Stimulated activated CD4-positive, alpha-beta T cell treated with anti-CD3 and anti-CD28 coated beads, TNF-alpha, amount 100 ng/mL, for 4 hours (primary cell): ENCODE results near the gene HSPA12B.

Source experiments
- DNase-seq, 3 experiments: peaks; one replicate each; pipeline ENCODE4 v3.0.0-alpha.2; 2020; ENCODE audit warnings: low read depth in 3 of 3

HSPA12B gene

GRCh38 chr20:3747471-3747870 lies 15.0 kb downstream of the HSPA12B start:
- no peak for DNase-seq

- DNase-seq, result no peak
Observed at GRCh38 chr20:3748073-3748472, 15.6 kb downstream of the HSPA12B start.

GRCh38 chr20:3749087-3749688 lies 16.7 kb downstream of the HSPA12B start:
- no peak for DNase-seq

DNA sequence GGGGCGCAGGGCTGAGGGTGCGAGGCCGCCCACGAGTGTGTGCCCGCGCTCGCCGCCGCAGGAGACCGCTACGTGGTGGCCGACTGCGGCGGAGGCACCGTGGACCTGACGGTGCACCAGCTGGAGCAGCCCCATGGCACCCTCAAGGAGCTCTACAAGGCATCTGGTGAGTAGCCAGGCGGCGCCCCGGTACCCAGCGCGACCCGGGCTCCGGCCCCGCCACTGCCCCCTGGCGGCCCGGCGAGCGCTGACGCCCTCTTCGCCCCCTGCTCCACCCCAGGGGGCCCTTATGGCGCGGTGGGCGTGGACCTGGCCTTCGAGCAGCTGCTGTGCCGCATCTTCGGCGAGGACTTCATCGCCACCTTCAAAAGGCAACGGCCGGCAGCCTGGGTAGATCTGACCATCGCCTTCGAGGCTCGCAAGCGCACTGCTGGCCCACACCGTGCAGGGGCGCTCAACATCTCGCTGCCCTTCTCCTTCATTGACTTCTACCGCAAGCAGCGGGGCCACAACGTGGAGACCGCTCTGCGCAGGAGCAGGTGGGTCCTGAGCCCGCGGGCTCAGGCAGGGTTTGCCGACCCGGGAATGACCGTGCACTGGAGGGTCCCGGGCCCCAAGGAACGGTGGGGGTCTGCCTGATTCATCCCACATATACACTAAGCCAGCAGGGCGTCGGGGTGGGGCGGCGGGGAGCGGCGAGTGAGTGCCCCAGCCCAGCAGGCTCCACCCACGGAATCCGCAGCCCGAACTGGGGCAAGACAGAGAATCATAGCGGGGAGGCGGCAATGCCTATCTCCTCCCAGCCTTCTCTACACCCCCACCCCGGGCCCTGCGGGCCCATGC lies 17.4 kb downstream of the HSPA12B start:
- DNase-seq, result no peak

GRCh38 chr20:3751305-3751674 lies 18.8 kb downstream of the HSPA12B start:
- no peak for DNase-seq

DNA sequence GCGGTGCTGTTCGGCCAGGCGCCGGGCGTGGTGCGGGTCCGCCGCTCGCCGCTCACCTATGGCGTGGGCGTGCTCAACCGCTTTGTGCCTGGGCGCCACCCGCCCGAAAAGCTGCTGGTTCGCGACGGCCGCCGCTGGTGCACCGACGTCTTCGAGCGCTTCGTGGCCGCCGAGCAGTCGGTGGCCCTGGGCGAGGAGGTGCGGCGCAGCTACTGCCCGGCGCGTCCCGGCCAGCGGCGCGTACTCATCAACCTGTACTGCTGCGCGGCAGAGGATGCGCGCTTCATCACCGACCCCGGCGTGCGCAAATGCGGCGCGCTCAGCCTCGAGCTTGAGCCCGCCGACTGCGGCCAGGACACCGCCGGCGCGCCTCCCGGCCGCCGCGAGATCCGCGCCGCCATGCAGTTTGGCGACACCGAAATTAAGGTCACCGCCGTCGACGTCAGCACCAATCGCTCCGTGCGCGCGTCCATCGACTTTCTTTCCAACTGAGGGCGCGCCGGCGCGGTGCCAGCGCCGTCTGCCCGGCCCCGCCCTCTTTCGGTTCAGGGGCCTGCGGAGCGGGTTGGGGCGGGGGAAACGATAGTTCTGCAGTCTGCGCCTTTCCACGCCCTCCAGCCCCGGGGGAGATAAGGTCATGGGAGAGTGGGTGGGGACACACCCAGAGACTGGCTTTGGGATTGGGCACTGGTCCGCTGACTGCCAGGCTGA lies 19.3 kb downstream of the HSPA12B start:
- peak; percentile 17 to 34 (median 18) for DNase-seq

DNA sequence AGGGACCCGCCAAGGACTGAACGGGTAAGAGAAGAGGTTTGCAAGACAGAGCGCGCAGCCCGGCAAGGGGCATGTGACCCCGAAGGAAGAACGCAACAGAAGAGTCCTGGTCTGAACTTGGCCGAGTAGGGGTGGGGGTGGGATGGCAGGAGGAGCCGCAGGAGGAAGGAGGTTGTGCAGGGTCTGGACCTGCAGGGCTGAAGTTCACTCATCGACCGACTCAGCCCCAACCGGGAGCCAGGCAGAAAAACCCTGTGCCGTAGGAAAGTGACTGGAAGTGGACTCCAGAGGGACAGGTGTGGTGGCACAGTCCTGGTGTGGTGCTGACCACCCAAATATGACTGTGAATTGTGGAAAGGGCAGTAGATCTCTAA lies 19.9 kb downstream of the HSPA12B start:
- no peak for DNase-seq

DNA sequence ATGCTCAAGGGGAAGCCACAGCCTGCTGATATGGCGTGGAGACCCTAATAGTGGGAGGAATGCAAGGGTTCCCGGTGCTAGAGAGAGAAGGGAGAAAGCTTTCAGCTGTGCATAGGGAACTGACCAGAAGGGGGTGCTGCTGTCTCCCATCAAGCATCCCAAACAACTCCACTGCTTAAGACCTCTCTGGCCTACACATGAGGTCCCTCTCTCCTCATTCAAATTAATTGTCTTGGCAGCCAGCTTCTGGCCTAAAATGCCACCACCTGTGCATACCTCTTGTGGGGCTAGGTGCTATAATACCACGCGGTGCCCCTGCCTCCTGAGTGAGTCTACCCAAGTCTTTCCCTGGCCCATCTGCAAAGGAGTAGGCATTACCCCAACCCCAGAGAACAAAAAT lies 20.6 kb downstream of the HSPA12B start:
- peak; percentile 21 to 38 (median 32) for DNase-seq

- no peak for DNase-seq
Observed at GRCh38 chr20:3753501-3754275, 21.2 kb downstream of the HSPA12B start.

GRCh38 chr20:3754276-3754630 lies 21.8 kb downstream of the HSPA12B start:
- DNase-seq, result no peak

GRCh38 chr20:3755269-3755668 lies 22.8 kb downstream of the HSPA12B start:
- no peak for DNase-seq

GRCh38 chr20:3755814-3756480 lies 23.5 kb downstream of the HSPA12B start:
- no peak for DNase-seq

DNA sequence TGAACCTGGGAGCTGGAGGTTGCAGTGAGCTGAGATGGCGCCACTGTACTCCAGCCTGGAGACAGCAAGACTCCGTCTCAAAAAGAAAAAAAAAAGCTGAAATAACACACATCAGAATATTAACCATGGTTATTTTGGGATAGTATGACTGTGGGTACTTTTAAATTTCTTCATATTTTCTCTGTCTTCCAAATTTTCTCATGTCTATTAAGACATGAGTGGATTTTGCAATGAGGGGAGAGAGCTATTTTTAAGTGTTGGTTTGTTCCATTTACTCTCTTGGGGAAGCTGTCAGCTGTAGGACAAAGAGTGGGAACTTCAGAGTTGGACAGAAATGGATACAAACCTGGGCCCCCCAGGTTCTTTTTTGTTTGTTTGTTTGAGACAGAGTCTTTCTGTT lies 24.8 kb downstream of the HSPA12B start:
- DNase-seq, result no peak

DNA sequence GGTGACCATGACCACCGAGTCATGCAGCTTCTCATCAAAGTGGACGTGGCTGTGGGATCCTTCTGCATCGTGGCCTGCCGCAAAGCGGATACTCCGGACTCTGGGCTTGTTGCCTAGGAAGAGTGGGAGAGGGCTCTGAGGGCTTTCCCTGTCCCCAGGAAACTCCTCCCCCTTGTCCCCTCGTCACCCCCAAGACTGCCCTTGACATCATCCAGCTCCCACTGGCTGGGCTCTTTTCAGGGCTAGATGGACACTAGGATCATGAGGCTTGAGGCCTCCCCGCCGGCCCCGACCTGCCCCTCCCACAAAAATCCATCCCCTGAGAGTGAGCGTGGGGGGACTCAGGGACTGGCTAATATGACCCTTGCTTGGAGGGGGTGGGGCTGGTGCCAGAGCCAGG lies 26.1 kb downstream of the HSPA12B start:
- no peak for DNase-seq

DNA sequence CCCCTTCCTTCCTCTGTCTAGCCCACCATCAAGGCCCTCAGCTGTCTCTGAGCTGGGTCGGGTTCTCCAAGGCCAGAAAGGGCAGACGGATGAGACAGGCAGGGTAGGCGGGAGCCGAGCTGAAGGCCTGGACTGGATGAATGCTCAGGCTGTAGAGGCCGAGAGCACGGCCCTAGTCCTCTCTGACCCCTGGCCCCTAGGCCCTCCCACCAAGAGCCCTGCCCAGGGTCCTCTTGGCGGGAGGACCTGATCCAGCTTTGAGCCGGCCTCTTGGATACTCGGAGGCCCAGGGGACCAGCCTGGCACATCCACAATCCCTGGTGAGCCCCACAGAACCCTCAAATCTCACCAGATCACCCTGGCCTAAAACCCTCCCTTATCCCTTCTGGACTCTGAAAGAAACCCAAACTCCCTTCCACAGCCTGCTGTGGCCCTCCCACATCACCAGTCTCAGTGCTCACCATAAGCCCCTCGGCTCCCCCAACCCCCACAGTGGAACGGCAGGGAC lies 26.9 kb downstream of the HSPA12B start:
- no peak for DNase-seq

DNA sequence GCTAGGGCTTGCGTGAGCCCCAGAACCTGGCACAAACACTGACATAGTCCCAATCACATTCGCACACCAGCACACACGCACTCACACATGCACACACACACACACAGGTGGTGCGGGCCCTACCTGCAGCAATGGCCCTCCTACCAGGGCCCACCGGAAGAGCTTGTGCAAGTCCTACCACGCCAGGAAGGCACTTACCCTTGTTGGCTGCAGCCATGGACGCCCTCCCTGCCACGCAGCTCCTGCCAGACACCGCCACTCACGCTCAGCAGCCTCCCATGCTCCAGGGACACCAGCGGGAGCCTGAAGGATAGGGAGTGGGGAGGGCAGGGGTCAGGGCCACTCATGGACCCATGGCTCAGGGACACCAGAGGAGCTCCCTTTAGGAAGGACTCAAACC lies 27.4 kb downstream of the HSPA12B start:
- DNase-seq, result no peak

- no peak for DNase-seq
Observed at GRCh38 chr20:3760655-3761348, 28.3 kb downstream of the HSPA12B start.

- no peak for DNase-seq
Observed at GRCh38 chr20:3763671-3764601, 31.5 kb downstream of the HSPA12B start.

DNA sequence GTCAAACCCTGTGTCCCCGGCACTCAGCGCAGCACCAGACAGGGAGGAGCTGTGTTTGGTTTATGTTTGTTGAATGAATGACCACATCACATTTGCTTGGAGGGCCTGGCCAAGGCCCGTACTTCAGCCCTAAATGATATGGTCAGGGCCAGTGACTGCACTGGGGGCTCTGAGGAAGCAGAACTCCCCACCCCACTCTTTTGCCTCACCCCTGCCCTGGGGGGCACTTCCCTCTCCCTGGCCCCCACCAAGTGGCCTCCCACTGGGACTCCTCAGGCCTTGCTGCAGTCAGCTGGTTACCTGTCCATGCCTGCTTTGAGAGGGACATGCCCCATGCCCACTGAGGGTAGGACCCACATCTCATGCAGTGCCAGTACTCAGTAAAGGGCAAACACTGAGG lies 32.2 kb downstream of the HSPA12B start:
- DNase-seq, result no peak
